ENCODE measurements around the gene CHCHD4.

DNA sequence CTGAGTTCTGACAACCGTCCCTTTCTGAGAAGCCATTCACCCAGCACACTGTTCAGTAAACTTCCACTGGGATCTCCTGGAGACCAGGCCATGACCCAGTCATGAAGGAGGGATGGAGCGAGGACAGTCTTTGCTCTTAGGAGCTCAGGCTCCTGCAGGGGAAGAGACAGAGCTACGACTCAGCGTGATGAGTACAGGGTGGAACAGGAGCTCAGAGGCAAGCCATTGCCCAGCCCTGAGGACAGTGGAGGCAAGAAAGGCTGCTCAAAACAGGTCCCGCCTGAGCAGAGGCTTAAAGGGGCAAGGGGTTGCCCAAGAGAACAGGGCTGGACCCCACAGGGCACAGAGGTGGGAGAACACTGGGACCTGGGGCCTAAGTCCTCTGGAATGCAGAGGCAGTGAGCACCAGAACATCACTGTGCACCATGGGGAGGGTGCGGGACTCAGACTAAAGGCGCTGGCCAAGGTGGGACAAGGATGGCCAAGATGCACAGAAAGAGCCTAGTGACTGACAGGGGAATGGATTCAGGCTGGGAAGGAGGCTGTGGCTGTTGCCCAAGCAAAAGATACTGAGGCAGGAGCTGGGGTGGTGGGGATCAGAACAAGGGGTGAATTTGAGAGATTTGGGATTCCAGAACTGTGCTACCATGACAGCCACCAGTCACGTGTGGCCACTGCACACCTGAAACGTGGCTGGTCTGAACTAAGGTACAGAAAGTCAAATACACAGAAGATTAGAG, 26.0 kb upstream of the CHCHD4 start:
- TF ChIP-seq, protein P1, sequence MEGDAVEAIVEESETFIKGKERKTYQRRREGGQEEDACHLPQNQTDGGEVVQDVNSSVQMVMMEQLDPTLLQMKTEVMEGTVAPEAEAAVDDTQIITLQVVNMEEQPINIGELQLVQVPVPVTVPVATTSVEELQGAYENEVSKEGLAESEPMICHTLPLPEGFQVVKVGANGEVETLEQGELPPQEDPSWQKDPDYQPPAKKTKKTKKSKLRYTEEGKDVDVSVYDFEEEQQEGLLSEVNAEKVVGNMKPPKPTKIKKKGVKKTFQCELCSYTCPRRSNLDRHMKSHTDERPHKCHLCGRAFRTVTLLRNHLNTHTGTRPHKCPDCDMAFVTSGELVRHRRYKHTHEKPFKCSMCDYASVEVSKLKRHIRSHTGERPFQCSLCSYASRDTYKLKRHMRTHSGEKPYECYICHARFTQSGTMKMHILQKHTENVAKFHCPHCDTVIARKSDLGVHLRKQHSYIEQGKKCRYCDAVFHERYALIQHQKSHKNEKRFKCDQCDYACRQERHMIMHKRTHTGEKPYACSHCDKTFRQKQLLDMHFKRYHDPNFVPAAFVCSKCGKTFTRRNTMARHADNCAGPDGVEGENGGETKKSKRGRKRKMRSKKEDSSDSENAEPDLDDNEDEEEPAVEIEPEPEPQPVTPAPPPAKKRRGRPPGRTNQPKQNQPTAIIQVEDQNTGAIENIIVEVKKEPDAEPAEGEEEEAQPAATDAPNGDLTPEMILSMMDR (IDR thresholded peaks at IDR 0.05), result no peak
- TF ChIP-seq TCF7L2 (IDR thresholded peaks at IDR 0.05; ENCODE audit: low read depth, low read length), result no peak

Data from Panc1 (cell line).